ENCODE data around the gene TNP1. TPM values are rescaled to one million over a fixed set of nuclear protein-coding genes. Genes with fewer than 3 reads are reported as not detected.

TNP1 gene
- total RNA-seq, 1 experiment from 2014 or later = not detected

Other genes with a start within 250 kb of the TNP1 start
- gene IGFBP2, start 226.6 kb downstream of the TNP1 start, total RNA-seq (2014; rRNA removed; shearing (Covaris generic); ENCODE audit: low replicate concordance) = 110 TPM in 2 replicates
- gene IGFBP5, start 164.5 kb downstream of the TNP1 start, total RNA-seq (2014; rRNA removed; shearing (Covaris generic); ENCODE audit: low replicate concordance) = 0.07 and 0.26 TPM in 2 replicates

Measured in Caki2 (cell line).